Suppressor macrophage (primary cell): ENCODE results near the gene RNF113B.

Experiments used
- DNase-seq, 4 experiments: peaks; one replicate each; pipeline ENCODE4 v3.0.0-alpha.2; 2020 to 2022

Gene RNF113B

GRCh38 chr13:98173431-98174152 is 3.5 kb downstream of the RNF113B start:
- DNase-seq: no peak

GRCh38 chr13:98172590-98173422 is 4.3 kb downstream of the RNF113B start:
- peak in 2 of 4 experiments; percentile 13 to 31 for DNase-seq

- DNase-seq: no peak
Measured at GRCh38 chr13:98171900-98172589, 5.0 kb downstream of the RNF113B start.

GRCh38 chr13:98169331-98169730 is 7.7 kb downstream of the RNF113B start:
- no peak for DNase-seq

GRCh38 chr13:98162935-98163334 is 14.1 kb downstream of the RNF113B start:
- DNase-seq: no peak

GRCh38 chr13:98158172-98158899 is 18.7 kb downstream of the RNF113B start:
- no peak for DNase-seq

DNA sequence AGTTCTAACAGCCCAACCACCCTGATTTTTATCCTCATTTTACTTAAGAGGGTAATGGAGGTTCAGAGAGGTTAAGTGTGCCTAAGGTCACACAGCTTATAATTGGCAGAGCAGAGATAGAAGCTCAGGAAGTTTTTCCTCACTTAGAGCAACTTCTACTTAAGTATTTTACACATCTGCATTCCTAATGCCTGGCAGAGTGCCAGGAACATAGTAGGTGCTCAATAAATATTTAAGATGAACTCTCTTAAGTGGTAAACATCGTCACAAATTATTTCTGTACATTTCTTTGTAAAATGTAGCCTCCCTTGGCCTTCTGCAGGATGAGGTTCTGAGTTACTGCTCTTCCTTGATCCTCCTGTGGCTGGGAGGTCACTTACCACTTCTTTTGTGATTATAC is 19.5 kb downstream of the RNF113B start:
- DNase-seq: no peak

GRCh38 chr13:98157188-98157587 is 19.9 kb downstream of the RNF113B start:
- DNase-seq: no peak

GRCh38 chr13:98156259-98156658 is 20.8 kb downstream of the RNF113B start:
- no peak for DNase-seq

DNA sequence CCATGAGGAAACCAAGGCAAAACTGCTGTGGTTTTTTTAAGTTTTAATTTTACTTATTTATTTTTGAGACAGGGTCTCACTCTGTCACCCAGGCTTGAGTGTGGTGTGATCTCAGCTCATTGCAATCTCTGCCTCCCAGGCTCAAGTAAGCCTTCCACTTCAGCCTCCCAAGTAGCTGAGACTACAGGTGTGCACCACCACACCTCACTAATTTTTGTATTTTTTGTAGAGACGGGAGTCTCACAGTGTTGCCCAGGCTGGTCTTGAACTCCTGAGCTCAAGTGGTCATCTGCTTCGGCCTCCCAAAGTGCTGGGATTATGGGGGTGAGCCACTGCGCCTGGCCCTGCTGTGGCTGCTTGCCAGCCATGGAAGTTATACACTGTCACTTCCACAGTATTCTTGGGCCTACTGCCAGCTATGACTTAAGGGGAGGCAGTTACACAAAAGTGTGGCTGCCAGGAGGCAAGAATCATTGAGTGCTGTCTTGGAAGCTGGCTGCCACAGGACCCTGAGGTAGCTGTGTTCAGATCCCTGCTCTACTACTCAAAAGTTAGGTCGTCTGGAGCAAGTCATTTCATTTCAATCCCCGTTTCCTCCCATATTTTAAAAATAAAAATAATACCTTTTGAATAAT is 21.5 kb downstream of the RNF113B start:
- no peak for DNase-seq

- DNase-seq: no peak
Measured at GRCh38 chr13:98150832-98151479, 26.1 kb downstream of the RNF113B start.

- DNase-seq: no peak
Measured at GRCh38 chr13:98147521-98147920, 29.5 kb downstream of the RNF113B start.

GRCh38 chr13:98144801-98145350 is 32.2 kb downstream of the RNF113B start:
- peak in 1 of 4 experiments; percentile 4 for DNase-seq

- DNase-seq: peak in 2 of 4 experiments; percentile 4
Measured at GRCh38 chr13:98144027-98144741, 32.9 kb downstream of the RNF113B start.

GRCh38 chr13:98143601-98144026 is 33.5 kb downstream of the RNF113B start:
- peak; percentile 51 to 81 (median 71) for DNase-seq

GRCh38 chr13:98143157-98143553 is 33.9 kb downstream of the RNF113B start:
- no peak for DNase-seq

GRCh38 chr13:98142380-98143156 is 34.5 kb downstream of the RNF113B start, which contains the start of gene FARP1:
Gene FARP1 (plus strand): TSS chr13:98143094. CDS start chr13:98213243, 70,149 bp downstream.
- peak; percentile 54 to 77 (median 56) for DNase-seq

DNA sequence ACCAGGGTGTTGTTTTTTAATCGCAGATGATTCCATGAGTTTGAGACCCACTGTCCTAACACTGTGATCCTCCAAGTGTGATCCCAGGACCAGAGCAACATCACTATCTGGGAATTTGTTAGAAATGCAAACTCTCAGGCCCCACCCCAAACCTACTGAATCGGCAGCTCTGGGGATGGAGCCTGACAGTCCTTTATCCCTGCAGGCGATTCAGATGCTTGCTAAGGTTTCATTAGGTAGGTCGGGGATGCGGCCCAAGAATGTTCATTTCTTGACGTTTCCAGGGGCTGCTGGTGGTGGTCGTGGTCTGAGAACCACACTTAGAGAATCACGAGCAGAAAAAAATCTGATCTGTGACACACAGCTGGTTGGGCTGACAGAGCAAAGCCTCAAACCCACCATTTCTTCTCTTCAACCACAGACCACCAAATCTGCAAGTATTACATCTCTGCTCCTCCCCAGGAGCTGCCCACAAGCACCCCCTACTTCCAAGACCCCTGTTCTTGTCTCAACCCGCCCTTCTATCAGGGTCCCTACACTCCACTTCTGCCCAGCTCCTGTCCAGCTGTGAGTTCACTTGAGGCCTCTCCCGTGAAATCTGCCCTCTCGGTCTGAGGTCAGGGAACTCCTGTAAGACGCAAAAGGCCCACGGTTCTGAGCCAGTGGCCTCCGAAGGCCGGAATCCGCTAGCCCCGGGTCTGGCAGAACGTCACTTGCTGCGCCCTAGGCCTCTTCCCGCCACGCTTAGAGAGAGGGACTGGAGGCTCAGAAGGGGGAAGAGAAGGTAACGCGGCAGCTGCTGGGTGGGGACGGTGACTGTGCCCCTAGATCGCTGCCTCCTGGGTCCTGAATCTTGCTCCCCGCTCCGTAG is 35.3 kb downstream of the RNF113B start:
- peak; percentile 23 to 45 (median 32) for DNase-seq
